Activated naive CD4-positive, alpha-beta T cell treated with anti-CD3 and anti-CD28 coated beads for 36 hours (primary cell): ENCODE measurements around the gene AK1. TPM values are rescaled to one million over a fixed set of nuclear protein-coding genes. Genes with fewer than 3 reads are reported as not detected.

Source experiments
- CTCF ChIA-PET: fragments of 350-600 bp; sonication (Branson Sonifier 250); formaldehyde crosslinking; loops from one replicate; lab custom pipeline; 2021; ENCODE audit warnings: antibody characterized with exemption; lab: Charles Lee
- DNase-seq: peaks from one replicate; pipeline ENCODE4 v3.0.0-alpha.2; 2020
- H3K27ac Mint-ChIP-seq: one replicate; pipeline ENCODE4 v1.8.0; 2021; ENCODE audit warnings: mild to moderate bottlenecking, mixed read lengths
- H3K27me3 Mint-ChIP-seq: one replicate; pipeline ENCODE4 v1.8.0; 2021; ENCODE audit warnings: low read depth, mixed read lengths
- H3K36me3 Mint-ChIP-seq: one replicate; pipeline ENCODE4 v1.8.0; 2021; ENCODE audit warnings: low read depth, mixed read lengths
- H3K4me1 Mint-ChIP-seq: one replicate; pipeline ENCODE4 v1.8.0; 2021; ENCODE audit warnings: low read depth, mixed read lengths
- H3K4me3 Mint-ChIP-seq: one replicate; pipeline ENCODE4 v1.8.0; 2021; ENCODE audit warnings: mild to moderate bottlenecking, moderate library complexity, mixed read lengths
- H3K9me3 Mint-ChIP-seq: one replicate; pipeline ENCODE4 v1.8.0; 2021; ENCODE audit warnings: mixed read lengths
- intact Hi-C: fragments of 100-400 bp; cut with micrococcal nuclease; formaldehyde crosslinking; loops from one replicate; pipeline ENCODE4 v1.15.1; 2023
- total RNA-seq, 2 experiments: library from RNA; stranded (reverse); gene quantifications; one replicate each; pipeline ENCODE4 v1.2.3, GENCODE V29; 2021

Gene AK1
- total RNA-seq, 2 experiments from 2014 or later: 11.8 to 11.9 TPM

GRCh38 chr9:127835991-127836516 is 41.4 kb downstream of the AK1 start:
- no peaks in the 10 kb centered on the region for H3K9me3 Mint-ChIP-seq
- intact Hi-C loops: no loop called here
- CTCF ChIA-PET: interaction anchor here (0.6 kb wide), 2 partner anchors 200 to 282 kb away, joined by 3 read pairs; no protein-coding TSS in a partner anchor
- no peaks in the 10 kb centered on the region for H3K27me3 Mint-ChIP-seq
- no peak for DNase-seq
- no peak overlapping the region for H3K27ac Mint-ChIP-seq
- H3K4me1 Mint-ChIP-seq: peaks cover 15% of the 10 kb centered on the region
- H3K36me3 Mint-ChIP-seq: peaks cover 2% of the 10 kb centered on the region
- no peak overlapping the region for H3K4me3 Mint-ChIP-seq

- H3K27ac Mint-ChIP-seq: peak overlapping the region; percentile 46
- no peak for DNase-seq
- peaks cover 15% of the 10 kb centered on the region for H3K4me1 Mint-ChIP-seq
- H3K9me3 Mint-ChIP-seq: no peaks in the 10 kb centered on the region
- H3K4me3 Mint-ChIP-seq: no peak overlapping the region
- intact Hi-C loops: no loop called here
- H3K27me3 Mint-ChIP-seq: no peaks in the 10 kb centered on the region
- peaks cover 2% of the 10 kb centered on the region for H3K36me3 Mint-ChIP-seq
- CTCF ChIA-PET: interaction anchor here (2.5 kb wide), 1 partner anchor 37 kb away, joined by 6 read pairs; no protein-coding TSS in a partner anchor
These were observed 43.9 kb downstream of the AK1 start for GRCh38 chr9:127833555-127833954.

DNA sequence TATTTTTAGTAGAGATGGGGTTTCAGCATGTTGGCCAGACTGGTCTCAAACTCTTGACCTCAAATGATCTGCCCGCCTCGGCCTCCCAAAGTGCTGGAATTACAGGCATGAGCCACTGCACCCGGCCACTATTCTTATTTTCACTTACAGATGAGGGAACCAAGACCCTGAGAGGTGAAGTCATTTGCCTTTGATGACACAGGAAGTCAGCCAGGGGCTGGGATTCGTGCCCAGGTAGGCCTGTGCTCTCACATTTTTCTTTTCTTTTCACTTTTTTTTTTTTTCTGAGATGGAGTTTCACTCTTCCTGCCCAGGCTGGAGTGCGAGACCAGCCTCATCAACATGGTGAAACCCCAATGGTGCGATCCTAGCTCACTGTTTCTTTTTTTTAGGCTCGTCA is 45.2 kb downstream of the AK1 start:
- peak overlapping the region; percentile 66 for H3K27ac Mint-ChIP-seq
- H3K4me1 Mint-ChIP-seq: peaks cover 15% of the 10 kb centered on the region
- H3K27me3 Mint-ChIP-seq: no peaks in the 10 kb centered on the region
- no peak overlapping the region for H3K4me3 Mint-ChIP-seq
- intact Hi-C loops: no loop called here
- CTCF ChIA-PET: interaction anchor here (0.9 to 2.5 kb wide), 2 partner anchors 38 to 78 kb away, joined by 3 to 6 read pairs; no protein-coding TSS in a partner anchor
- no peaks in the 10 kb centered on the region for H3K9me3 Mint-ChIP-seq
- H3K36me3 Mint-ChIP-seq: peaks cover 2% of the 10 kb centered on the region
- peak; percentile 40 for DNase-seq

GRCh38 chr9:127829205-127829906 is 48.1 kb downstream of the AK1 start:
- CTCF ChIA-PET: no interaction called here
- no peak overlapping the region for H3K27ac Mint-ChIP-seq

GRCh38 chr9:127828262-127829031 is 49.0 kb downstream of the AK1 start:
- no peak overlapping the region for H3K27ac Mint-ChIP-seq
- CTCF ChIA-PET: no interaction called here

More at GRCh38 chr9:127829205-127829906, 48.1 kb downstream of the AK1 start:
- H3K9me3 Mint-ChIP-seq: no peaks in the 10 kb centered on the region
- DNase-seq: no peak
- H3K36me3 Mint-ChIP-seq: peaks cover 4% of the 10 kb centered on the region
- peaks cover 15% of the 10 kb centered on the region for H3K4me1 Mint-ChIP-seq
- intact Hi-C loops: no loop called here
- H3K4me3 Mint-ChIP-seq: no peak overlapping the region
- H3K27me3 Mint-ChIP-seq: no peaks in the 10 kb centered on the region

DNA sequence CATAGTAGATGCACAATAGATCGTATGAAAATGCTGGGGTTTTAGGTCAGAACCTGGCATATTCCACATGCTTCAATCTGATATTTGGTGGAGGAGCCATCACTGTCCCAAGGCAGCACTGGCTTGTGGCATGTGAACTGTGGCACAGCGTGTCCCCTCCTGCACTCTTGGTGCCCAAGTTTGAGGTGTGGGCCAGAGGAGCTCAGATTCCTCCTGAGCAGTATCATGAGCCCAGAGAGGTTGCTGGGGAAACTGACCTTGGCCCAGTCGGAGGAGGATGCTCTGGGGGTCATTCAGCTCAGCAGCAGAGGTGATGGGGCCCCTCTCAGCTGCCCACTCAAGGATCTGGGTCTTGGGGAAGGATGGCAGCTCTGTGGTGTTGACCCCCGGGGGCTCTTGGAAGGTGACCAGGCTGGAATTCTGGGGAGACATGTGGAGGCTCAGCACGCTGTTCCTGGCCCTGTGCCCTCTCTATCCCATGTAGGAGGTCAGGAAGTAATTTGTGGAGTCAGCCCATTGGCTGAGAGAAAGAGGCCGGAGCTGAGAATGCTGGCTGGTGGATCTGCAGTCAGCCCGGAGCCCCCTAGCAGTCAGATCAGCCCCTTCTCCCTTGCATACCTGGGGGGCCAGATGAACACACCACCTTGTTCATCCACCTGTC is 51.1 kb downstream of the AK1 start:
- Mint-ChIP-seq H3K27me3 (no peaks in the 10 kb centered on the region), H3K36me3 (peaks cover 2% of the 10 kb centered on the region), H3K27ac (no peak overlapping the region), H3K4me3 (no peak overlapping the region), H3K4me1 (no peaks in the 10 kb centered on the region), H3K9me3 (no peaks in the 10 kb centered on the region)
- CTCF ChIA-PET: interaction anchor here (0.6 to 1.4 kb wide), 4 partner anchors 16 to 92 kb away, joined by 3 read pairs; partner anchors contain the start of gene TOR2A
- DNase-seq: no peak
- intact Hi-C loops: no loop called here

More at GRCh38 chr9:127828262-127829031, 49.0 kb downstream of the AK1 start:
- no peak overlapping the region for H3K4me3 Mint-ChIP-seq
- intact Hi-C loops: no loop called here
- no peaks in the 10 kb centered on the region for H3K27me3 Mint-ChIP-seq
- peaks cover 4% of the 10 kb centered on the region for H3K36me3 Mint-ChIP-seq
- H3K9me3 Mint-ChIP-seq: no peaks in the 10 kb centered on the region
- DNase-seq: no peak
- peaks cover 12% of the 10 kb centered on the region for H3K4me1 Mint-ChIP-seq

DNA sequence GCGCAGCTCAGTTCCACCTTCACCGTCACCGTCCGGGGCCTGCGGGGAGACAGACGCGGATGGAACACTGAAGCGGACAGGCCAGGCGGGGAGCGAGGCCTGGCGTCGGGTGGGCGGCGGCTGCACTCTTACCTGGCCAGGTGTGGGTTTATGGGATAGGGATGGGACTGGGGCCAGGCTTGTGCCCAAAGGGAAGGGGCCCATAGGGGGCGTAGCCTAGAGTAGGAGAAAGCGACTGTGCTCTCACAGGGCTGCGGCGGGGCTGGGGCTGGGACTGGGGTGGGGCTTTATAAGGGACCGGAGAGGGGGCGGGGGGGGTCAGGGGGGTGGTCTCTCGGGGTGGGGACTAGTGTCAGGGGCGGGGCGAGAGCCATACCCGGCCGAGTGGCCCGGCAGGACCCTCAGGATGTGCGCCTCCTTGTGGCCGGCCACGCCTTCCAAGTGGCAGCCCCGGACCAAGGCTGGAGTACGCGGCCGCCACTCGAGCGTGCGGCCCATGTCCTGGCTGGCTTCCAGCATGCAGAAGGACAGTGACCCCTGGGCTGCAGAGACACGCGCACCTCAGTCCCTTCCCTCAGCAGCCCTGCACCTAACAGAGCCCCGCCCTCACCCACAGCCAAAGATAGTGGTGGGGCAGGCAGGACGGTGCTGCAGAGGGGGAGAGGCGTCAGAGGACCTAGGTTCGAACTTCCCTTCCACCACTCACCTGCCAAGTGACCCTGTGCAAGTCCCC is 52.0 kb downstream of the AK1 start:
- intact Hi-C loops: no loop called here
- Mint-ChIP-seq H3K4me3 (no peak overlapping the region), H3K36me3 (peaks cover 2% of the 10 kb centered on the region), H3K27ac (no peak overlapping the region), H3K4me1 (no peaks in the 10 kb centered on the region), H3K27me3 (no peaks in the 10 kb centered on the region), H3K9me3 (no peaks in the 10 kb centered on the region)
- DNase-seq: no peak
- CTCF ChIA-PET: interaction anchor here (0.8 to 1.0 kb wide), 3 partner anchors 13 to 91 kb away, joined by 3 read pairs; partner anchors contain the start of gene TOR2A

- Mint-ChIP-seq H3K9me3 (no peaks in the 10 kb centered on the region), H3K36me3 (peaks cover 12% of the 10 kb centered on the region), H3K4me3 (no peak overlapping the region), H3K4me1 (no peaks in the 10 kb centered on the region), H3K27me3 (no peaks in the 10 kb centered on the region), H3K27ac (no peak overlapping the region)
- intact Hi-C loops: no loop called here
- no peak for DNase-seq
- CTCF ChIA-PET: interaction anchor here (0.6 to 1.6 kb wide), 2 partner anchors 48 to 334 kb away, joined by 3 to 4 read pairs; no protein-coding TSS in a partner anchor
These were observed 55.4 kb downstream of the AK1 start for GRCh38 chr9:127822108-127822507.

DNA sequence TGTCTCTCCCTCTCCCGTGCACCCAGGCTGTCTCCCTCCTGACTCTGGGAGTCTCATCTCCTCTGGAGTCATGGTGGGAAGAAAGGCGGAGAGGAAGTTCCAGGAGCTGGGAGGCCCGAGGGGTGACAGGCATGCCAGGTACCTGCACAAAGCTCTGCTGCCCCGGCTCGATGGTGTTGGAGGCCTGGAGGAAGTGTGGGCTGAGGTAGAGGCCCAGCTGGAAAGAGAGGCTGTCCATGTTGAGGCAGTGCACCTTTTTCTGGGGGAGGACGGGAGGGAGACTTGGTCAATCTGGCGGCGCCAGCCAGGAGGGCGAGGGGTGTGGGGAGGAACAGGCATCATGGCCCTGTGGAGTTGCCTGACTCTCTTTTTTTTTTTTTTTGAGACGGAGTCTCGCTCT is 58.9 kb downstream of the AK1 start:
- CTCF ChIA-PET: no interaction called here
- no peaks in the 10 kb centered on the region for H3K9me3 Mint-ChIP-seq
- H3K4me1 Mint-ChIP-seq: no peaks in the 10 kb centered on the region
- no peak overlapping the region for H3K27ac Mint-ChIP-seq
- H3K27me3 Mint-ChIP-seq: no peaks in the 10 kb centered on the region
- H3K4me3 Mint-ChIP-seq: no peak overlapping the region
- peaks cover 12% of the 10 kb centered on the region for H3K36me3 Mint-ChIP-seq
- intact Hi-C loops: no loop called here
- no peak for DNase-seq

DNA sequence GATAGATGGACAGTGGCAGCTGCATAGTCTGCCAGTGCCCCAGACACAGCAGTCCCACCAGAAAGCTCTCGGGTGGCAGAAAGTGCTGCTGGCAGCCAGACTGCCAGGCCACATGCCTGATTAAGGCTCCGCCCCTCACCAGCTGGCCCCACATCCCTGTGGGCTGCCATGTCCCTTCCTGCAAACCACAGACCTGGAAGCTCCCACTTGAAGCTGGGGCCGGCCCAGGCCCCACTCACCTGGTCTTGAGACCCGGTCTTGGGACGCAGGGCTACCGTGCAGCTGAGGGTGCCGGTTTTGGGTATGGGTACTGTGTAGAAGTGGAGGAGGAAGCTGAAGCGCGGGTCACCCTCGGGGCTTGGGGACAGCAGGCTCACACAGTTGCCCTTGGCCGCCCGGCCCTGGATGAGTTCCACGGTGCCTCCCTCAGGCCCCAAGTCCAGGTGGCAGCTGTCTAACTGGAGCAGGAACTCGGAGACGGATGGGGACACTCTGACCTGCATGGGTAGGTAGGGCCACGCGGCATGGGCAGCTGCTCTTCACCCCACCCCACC is 59.5 kb downstream of the AK1 start:
- no peak overlapping the region for H3K27ac Mint-ChIP-seq
- H3K27me3 Mint-ChIP-seq: no peaks in the 10 kb centered on the region
- H3K4me3 Mint-ChIP-seq: no peak overlapping the region
- no peak for DNase-seq
- CTCF ChIA-PET: interaction anchor here (0.8 kb wide), 1 partner anchor 103 kb away, joined by 3 read pairs; no protein-coding TSS in a partner anchor
- no peaks in the 10 kb centered on the region for H3K4me1 Mint-ChIP-seq
- intact Hi-C loops: no loop called here
- peaks cover 12% of the 10 kb centered on the region for H3K36me3 Mint-ChIP-seq
- H3K9me3 Mint-ChIP-seq: no peaks in the 10 kb centered on the region

DNA sequence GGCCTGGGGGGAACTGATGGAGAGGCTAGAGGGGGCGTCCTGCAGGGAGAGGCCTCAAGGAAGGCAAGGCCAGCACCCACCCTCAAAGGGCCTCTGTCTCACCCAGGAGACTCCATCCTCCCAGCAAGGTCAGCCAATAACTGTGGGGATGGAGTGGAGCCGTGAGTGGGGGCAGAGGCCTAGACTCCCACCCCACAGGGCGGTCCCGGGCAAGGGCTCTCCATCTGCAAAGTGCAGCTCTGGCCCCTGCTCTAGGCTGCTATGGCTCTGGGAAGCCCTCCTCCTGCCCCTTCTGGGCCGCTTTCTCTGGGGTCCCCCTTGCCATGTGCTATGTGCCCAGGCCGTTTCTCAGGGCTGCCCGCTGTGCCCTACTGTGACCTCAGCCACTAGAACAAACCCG is 60.7 kb downstream of the AK1 start:
- no peaks in the 10 kb centered on the region for H3K4me1 Mint-ChIP-seq
- intact Hi-C loops: no loop called here
- H3K27me3 Mint-ChIP-seq: no peaks in the 10 kb centered on the region
- peaks cover 12% of the 10 kb centered on the region for H3K36me3 Mint-ChIP-seq
- no peak overlapping the region for H3K27ac Mint-ChIP-seq
- CTCF ChIA-PET: interaction anchor here (0.5 kb wide), 1 partner anchor 20 kb away, joined by 3 read pairs; no protein-coding TSS in a partner anchor
- no peak overlapping the region for H3K4me3 Mint-ChIP-seq
- DNase-seq: no peak
- H3K9me3 Mint-ChIP-seq: no peaks in the 10 kb centered on the region
